Cardiac muscle cell (in vitro differentiated cells and primary cell): ENCODE data around the gene SEMA3D. TPM values are rescaled to one million over a fixed set of nuclear protein-coding genes. Genes with fewer than 3 reads are reported as not detected.
A peak's percentile ranks its signal among the peaks of the same experiment; 100 is the strongest.

Source experiments
- DNase-seq, 2 donors: peaks; one replicate each; pipeline versions ENCODE4 v3.0.0 to v3.0.0-alpha.2; 2010 to 2017; ENCODE audit warnings: low read depth in 1 of 2, low spot score in 1 of 2
- H3K27ac ChIP-seq: fragments of 200-600 bp; sonication (generic); 2 replicates; pipeline ENCODE4 v1.5.1; 2016
- H3K27me3 ChIP-seq: fragments of 200-600 bp; sonication (generic); 2 replicates; pipeline ENCODE4 v1.6.0; 2016; ENCODE audit warnings: control low read depth
- H3K36me3 ChIP-seq: fragments of 200-600 bp; sonication (generic); 2 replicates; pipeline ENCODE4 v1.5.1; 2016; ENCODE audit warnings: control low read depth
- H3K4me1 ChIP-seq: fragments of 200-600 bp; sonication (generic); 2 replicates; pipeline ENCODE4 v1.8.1; 2017; ENCODE audit warnings: low read depth, mild to moderate bottlenecking, mixed run types
- H3K4me3 ChIP-seq: fragments of 200-600 bp; sonication (generic); 2 replicates; pipeline ENCODE4 v1.5.1; 2016; ENCODE audit warnings: mild to moderate bottlenecking
- H3K9me3 ChIP-seq: fragments of 200-600 bp; sonication (generic); 2 replicates; pipeline ENCODE4 v1.5.1; 2017; ENCODE audit warnings: low read depth, mild to moderate bottlenecking, control low read depth
- polyA plus RNA-seq: library from polyadenylated mRNA; unstranded; fragments of >200 nt; fragmentation: Nextera tagmentation; extraction: Ambion mirVana; gene quantifications from 2 replicates; pipeline ENCODE4 v1.2.1, GENCODE V29; 2016
- total RNA-seq: library from RNA; depleted of rRNA; stranded (reverse); fragments of >200 nt; gene quantifications from 2 replicates; pipeline ENCODE4 v1.2.3, GENCODE V29; 2016
- TF ChIP-seq, protein P1 (sequence below): IDR thresholded peaks from 2 replicates; pipeline ENCODE4 v1.5.1; 2012; ENCODE audit warnings: low read depth, mild to moderate bottlenecking, low read length

SEMA3D gene
- total and polyA plus RNA-seq, 2 experiments from 2014 or later = 2.1 to 3.7 TPM

GRCh38 chr7:85016286-85016685, 170.6 kb downstream of the SEMA3D start:
- Histone ChIP-seq H3K27ac (no peak overlapping the region), H3K4me3 (no peak overlapping the region), H3K4me1 (peaks cover 32% of the 10 kb centered on the region), H3K36me3 (no peaks in the 10 kb centered on the region), H3K27me3 (no peaks in the 10 kb centered on the region), H3K9me3 (no peaks in the 10 kb centered on the region)
- peak in 1 of 2 donors; percentile 32 for DNase-seq
- TF ChIP-seq, protein P1, sequence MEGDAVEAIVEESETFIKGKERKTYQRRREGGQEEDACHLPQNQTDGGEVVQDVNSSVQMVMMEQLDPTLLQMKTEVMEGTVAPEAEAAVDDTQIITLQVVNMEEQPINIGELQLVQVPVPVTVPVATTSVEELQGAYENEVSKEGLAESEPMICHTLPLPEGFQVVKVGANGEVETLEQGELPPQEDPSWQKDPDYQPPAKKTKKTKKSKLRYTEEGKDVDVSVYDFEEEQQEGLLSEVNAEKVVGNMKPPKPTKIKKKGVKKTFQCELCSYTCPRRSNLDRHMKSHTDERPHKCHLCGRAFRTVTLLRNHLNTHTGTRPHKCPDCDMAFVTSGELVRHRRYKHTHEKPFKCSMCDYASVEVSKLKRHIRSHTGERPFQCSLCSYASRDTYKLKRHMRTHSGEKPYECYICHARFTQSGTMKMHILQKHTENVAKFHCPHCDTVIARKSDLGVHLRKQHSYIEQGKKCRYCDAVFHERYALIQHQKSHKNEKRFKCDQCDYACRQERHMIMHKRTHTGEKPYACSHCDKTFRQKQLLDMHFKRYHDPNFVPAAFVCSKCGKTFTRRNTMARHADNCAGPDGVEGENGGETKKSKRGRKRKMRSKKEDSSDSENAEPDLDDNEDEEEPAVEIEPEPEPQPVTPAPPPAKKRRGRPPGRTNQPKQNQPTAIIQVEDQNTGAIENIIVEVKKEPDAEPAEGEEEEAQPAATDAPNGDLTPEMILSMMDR = no peak

GRCh38 chr7:85014936-85015660, 171.8 kb downstream of the SEMA3D start:
- Histone ChIP-seq H3K27me3 (no peaks in the 10 kb centered on the region), H3K27ac (no peak overlapping the region), H3K36me3 (no peaks in the 10 kb centered on the region), H3K4me3 (no peak overlapping the region), H3K9me3 (no peaks in the 10 kb centered on the region), H3K4me1 (peaks cover 33% of the 10 kb centered on the region)
- TF ChIP-seq, protein P1 = peak; percentile 3
- no peak for DNase-seq

DNA sequence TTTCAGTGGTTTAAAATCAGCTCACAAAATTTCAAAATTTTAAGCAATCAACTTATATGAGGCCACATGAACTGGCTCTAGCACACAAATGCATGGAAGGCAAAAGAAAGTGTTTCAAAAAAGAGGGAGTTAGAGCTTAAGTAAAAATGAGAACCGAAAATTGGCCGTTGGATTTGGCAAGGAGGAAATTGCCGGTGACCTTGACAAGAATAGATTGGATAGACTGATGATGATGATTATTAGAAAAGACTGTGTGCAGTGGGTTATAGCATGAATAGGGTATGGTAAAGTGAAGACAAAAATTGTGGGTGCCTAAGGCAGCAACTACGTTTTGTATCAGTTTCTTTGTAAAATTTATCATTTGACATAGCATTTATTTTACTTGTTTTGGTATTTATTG, 175.7 kb downstream of the SEMA3D start:
- H3K36me3 ChIP-seq = no peaks in the 10 kb centered on the region
- H3K9me3 ChIP-seq = no peaks in the 10 kb centered on the region
- no peaks in the 10 kb centered on the region for H3K27me3 ChIP-seq
- H3K4me1 ChIP-seq = peaks cover 2% of the 10 kb centered on the region
- DNase-seq = no peak
- no peak overlapping the region for H3K27ac ChIP-seq
- TF ChIP-seq, protein P1 = no peak
- H3K4me3 ChIP-seq = no peak overlapping the region

DNA sequence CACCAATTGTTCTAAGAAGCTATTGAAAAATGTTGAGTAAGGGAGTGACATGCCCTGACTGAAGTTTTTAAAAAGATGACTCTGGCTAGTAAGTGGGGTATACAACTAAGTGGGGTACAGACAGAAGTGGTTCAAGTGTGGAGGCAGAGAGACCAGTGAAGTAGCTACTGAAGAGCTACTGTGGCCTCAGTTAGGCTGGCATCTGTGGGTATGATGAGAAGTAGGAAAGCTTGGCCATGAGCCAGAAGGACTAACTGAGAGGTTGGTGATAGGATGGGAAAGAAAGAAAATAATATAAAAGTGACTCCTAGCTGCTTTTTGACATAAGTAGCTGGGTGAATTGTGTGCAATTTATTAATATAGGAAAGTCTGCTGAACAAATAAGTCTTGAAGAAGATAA, 176.6 kb downstream of the SEMA3D start:
- Histone ChIP-seq H3K4me3 (no peak overlapping the region), H3K9me3 (no peaks in the 10 kb centered on the region)
- TF ChIP-seq, protein P1 = no peak

DNA sequence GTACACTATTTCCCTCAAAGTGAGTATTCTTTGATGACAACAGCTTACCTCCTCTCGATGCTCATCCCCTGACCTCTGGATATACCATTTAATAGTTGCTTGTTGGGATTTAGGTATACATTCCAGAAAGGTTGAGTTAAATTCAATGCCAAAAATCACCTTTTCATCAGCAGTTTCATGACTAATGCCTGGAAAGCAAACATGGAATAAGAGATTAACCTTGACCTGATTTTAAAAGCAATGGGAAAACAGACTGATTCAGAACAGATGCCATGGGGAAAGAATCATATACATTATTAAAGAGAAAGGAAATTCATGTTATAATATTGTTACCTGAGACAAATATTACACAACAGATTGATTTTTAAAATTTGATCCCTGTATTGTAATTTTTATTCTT, 180.1 kb downstream of the SEMA3D start:
- H3K36me3 ChIP-seq = no peaks in the 10 kb centered on the region
- H3K4me3 ChIP-seq = no peak overlapping the region
- DNase-seq = no peak
- H3K27me3 ChIP-seq = no peaks in the 10 kb centered on the region
- TF ChIP-seq, protein P1 = no peak
- H3K9me3 ChIP-seq = no peaks in the 10 kb centered on the region
- no peak overlapping the region for H3K27ac ChIP-seq
- peaks cover 17% of the 10 kb centered on the region for H3K4me1 ChIP-seq

More for the DNA sequence above, 176.6 kb downstream of the SEMA3D start:
- Histone ChIP-seq H3K36me3 (no peaks in the 10 kb centered on the region), H3K4me1 (peaks cover 2% of the 10 kb centered on the region), H3K27ac (no peak overlapping the region), H3K27me3 (no peaks in the 10 kb centered on the region)
- peak in 1 of 2 donors; percentile 43 for DNase-seq
